GM10248 (cell line): Measurements from ENCODE around the gene SLC4A8.

Source experiments
- CTCF ChIA-PET: fragments of 300-600 bp; sonication (Branson Sonifier 250); formaldehyde crosslinking; extraction: SDS; loops from one replicate; lab custom pipeline; 2021; ENCODE audit warnings: antibody characterized with exemption; lab: Yijun Ruan, JAX
- POLR2A ChIA-PET: fragments of 350-650 bp; sonication (Branson Sonifier 250); formaldehyde crosslinking; extraction: SDS; loops from one replicate; lab custom pipeline; 2020; ENCODE audit warnings: antibody characterized with exemption; lab: Yijun Ruan, JAX
- DNase-seq: peaks from one replicate; pipeline ENCODE4 v3.0.0; 2012; ENCODE audit errors: extremely low spot score
- TF ChIP-seq, protein P1 (sequence below): IDR thresholded peaks from 2 replicates; pipeline ENCODE4 v1.5.1; 2012; ENCODE audit warnings: mild to moderate bottlenecking, low read depth; ENCODE audit errors: extremely low read depth, missing control alignments, control extremely low read depth

Gene SLC4A8

DNA sequence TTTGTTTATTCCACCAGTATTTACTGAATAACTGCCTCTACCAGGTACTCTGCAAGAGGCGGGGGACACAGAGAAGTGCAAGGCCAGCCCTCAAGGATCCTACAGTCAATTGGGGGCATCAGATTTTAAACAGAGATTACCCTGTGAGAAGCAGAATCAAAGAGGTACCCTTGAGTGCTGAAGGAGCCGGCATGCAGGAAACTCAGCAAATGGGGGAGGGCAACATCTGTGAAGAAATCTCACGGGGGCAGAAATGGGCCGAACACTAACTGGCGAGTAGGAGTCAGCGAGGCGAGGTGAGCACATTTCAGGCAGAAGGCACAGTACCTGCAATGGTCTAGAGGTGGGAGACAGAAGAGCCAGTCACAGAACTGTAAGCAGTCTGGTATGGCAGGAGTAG, 42.5 kb upstream of the SLC4A8 start:
- ChIA-PET POLR2A (no interaction called here), CTCF (interaction anchor here (0.7 kb wide), 1 partner anchor 13 kb away, joined by 3 read pairs; no protein-coding TSS in a partner anchor)
- DNase-seq = no peak
- TF ChIP-seq, protein P1, sequence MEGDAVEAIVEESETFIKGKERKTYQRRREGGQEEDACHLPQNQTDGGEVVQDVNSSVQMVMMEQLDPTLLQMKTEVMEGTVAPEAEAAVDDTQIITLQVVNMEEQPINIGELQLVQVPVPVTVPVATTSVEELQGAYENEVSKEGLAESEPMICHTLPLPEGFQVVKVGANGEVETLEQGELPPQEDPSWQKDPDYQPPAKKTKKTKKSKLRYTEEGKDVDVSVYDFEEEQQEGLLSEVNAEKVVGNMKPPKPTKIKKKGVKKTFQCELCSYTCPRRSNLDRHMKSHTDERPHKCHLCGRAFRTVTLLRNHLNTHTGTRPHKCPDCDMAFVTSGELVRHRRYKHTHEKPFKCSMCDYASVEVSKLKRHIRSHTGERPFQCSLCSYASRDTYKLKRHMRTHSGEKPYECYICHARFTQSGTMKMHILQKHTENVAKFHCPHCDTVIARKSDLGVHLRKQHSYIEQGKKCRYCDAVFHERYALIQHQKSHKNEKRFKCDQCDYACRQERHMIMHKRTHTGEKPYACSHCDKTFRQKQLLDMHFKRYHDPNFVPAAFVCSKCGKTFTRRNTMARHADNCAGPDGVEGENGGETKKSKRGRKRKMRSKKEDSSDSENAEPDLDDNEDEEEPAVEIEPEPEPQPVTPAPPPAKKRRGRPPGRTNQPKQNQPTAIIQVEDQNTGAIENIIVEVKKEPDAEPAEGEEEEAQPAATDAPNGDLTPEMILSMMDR = no peak

GRCh38 chr12:51383269-51383905, 41.2 kb upstream of the SLC4A8 start:
- TF ChIP-seq, protein P1 = no peak
- POLR2A ChIA-PET = interaction anchor here (0.7 kb wide), 1 partner anchor 37 kb away, joined by 3 read pairs; no protein-coding TSS in a partner anchor
- CTCF ChIA-PET = interaction anchor here (0.7 to 1.0 kb wide), 3 partner anchors 28 to 492 kb away, joined by 3 to 4 read pairs (median 3); no protein-coding TSS in a partner anchor
- DNase-seq = no peak

DNA sequence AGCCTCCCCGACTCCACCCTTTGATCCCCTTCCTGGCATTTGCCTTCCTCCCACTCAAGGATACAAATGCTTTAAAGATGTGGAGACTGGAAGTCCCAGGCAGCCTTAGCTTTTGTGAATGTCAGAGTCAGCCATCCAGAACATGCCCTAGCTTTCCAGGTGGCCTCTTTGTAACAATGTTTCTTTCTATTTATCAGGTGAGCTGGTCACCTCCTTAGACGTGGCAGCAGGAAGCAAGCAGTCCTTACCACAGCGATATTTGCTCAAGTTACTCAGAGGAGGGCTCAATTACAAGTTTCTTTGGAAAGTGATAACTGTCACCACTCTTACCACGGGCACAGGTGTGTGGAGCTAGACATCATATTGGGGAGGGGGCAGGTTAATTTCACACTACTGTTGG, 38.3 kb upstream of the SLC4A8 start:
- ChIA-PET CTCF (interaction anchor here (0.8 to 1.5 kb wide), 3 partner anchors 9 to 54 kb away, joined by 3 to 4 read pairs (median 3); no protein-coding TSS in a partner anchor), POLR2A (interaction anchor here (0.7 kb wide), 1 partner anchor 309 kb away, joined by 3 read pairs; no protein-coding TSS in a partner anchor)
- TF ChIP-seq, protein P1 = no peak

DNA sequence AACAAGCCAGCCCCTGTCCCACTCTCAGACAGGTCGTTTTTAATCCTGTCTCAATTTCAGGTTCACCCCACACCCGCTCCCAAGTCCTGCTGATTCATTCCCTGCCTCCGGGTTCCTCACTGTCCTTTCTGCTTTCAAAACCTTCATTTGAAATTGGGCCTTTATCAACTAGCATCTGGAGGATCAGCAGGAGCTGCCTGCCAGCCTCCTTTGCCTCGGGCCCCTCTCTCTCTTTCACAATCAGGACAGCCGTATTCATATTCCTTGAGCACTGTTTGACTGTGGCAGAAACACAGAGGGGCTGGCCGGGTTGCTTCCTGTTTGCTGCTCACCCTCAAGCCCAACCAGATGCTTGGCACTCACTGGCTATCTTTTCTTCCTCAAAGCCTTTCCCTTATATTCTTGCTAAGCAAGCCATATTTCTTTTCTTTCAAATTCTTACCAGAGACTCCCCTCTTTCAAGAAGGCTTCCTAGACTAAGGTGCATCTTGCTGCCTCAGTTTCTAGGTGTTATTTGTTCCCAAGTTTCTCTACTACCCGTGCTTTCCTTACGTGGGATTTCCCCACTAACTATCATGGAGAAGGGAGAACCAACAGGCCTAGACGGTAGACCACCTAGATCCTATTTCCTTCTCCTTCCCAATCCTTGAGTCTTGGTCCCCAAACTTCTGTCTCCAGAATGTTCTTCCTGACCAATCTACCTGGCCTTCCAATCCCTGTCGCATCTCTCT, 36.4 kb upstream of the SLC4A8 start:
- TF ChIP-seq, protein P1 = no peak
- ChIA-PET POLR2A (interaction anchor here (0.6 kb wide), 1 partner anchor 68 kb away, joined by 3 read pairs; no protein-coding TSS in a partner anchor), CTCF (interaction anchor here (1.1 to 2.4 kb wide), 3 partner anchors 14 to 149 kb away, joined by 3 to 6 read pairs (median 3); partner anchors contain the start of gene DAZAP2)
- no peak for DNase-seq

More for the DNA sequence above, 38.3 kb upstream of the SLC4A8 start:
- no peak for DNase-seq

DNA sequence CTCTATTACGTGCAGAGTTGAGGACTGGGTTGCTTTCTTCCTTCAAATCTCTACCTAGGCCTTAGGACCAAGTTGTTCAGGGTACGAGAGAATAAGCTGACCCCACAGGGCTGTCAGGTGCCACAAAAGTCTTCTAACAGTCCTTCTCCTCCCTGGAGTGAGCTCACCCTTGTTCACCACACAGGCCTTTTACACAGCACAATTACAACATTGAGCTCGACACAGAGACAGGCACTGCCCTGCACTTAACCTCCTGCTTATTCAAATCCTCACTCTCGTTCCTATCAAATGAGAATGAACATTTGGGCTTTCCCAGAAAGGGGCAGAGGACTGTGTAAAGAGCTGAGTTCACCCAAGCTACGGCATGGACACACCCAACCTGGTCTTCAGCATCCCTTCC, 35.8 kb upstream of the SLC4A8 start:
- ChIA-PET POLR2A (interaction anchor here (1.4 kb wide), 1 partner anchor 20 kb away, joined by 4 read pairs; no protein-coding TSS in a partner anchor), CTCF (interaction anchor here (1.1 to 2.4 kb wide), 4 partner anchors 15 to 150 kb away, joined by 3 to 6 read pairs (median 4); partner anchors contain the start of gene DAZAP2)
- DNase-seq = no peak
- TF ChIP-seq, protein P1 = no peak
